Psoas muscle (tissue), 8 donors: ENCODE results near the gene KLHDC10. TPM values are rescaled to one million over a fixed set of nuclear protein-coding genes. Genes with fewer than 3 reads are reported as not detected.
"Not testable (repeated sequence)": the region's sequence is repeated elsewhere in the genome, so short reads cannot be mapped to it uniquely, and the experiment has no call there.

ENCODE experiments used
- ATAC-seq, 4 donors: fragments of 200-7000 bp; cut with Tn5 transposase; one replicate each; pipeline ENCODE4 v1.9.1; 2020; ENCODE audit warnings: moderate library complexity in 3 of 4, mild to moderate bottlenecking in 2 of 4
- DNase-seq, 2 donors: peaks; one replicate each; pipeline ENCODE4 v3.0.0-alpha.2; 2020
- H3K27ac ChIP-seq: fragments of 200-600 bp; one replicate; pipeline ENCODE4 v1.8.0; 2022
- H3K27me3 ChIP-seq, 3 donors: fragments of 200-600 bp in 1 of 3; one replicate each; pipeline versions ENCODE4 v1.6.1 to v1.8.0; 2013 to 2022; ENCODE audit warnings: low read length in 2 of 3, mild to moderate bottlenecking in 2 of 3, moderate library complexity in 1 of 3; ENCODE audit not compliant: insufficient read depth in 3 of 3
- H3K36me3 ChIP-seq, 2 donors: fragments of 200-600 bp in 1 of 2; one replicate each; pipeline versions ENCODE4 v1.6.1 to v1.8.0; 2013 to 2022; ENCODE audit warnings: low read depth in 1 of 2, mild to moderate bottlenecking in 1 of 2, moderate library complexity in 1 of 2; ENCODE audit not compliant: insufficient read depth in 1 of 2
- H3K4me1 ChIP-seq: fragments of 200-600 bp; one replicate; pipeline ENCODE4 v1.8.0; 2022
- H3K4me3 ChIP-seq: fragments of 200-600 bp; one replicate; pipeline ENCODE4 v1.8.0; 2022; ENCODE audit warnings: mild to moderate bottlenecking
- H3K9me3 ChIP-seq: fragments of 200-600 bp; one replicate; pipeline ENCODE4 v1.8.0; 2022
- WGBS, 3 donors: extraction: QIAGEN DNeasy Blood & Tissue Kit; methylation state at CpG; one replicate each; pipeline versions ENCODE4 v1.1.6 to v1.1.7; 2013; 5-methylcytosine and 5-hydroxymethylcytosine counted together
- intact Hi-C, 2 donors: fragments of 100-400 bp; cut with DNase I; formaldehyde crosslinking; loops; one replicate each; pipeline versions ENCODE4 v1.11.0 to v1.14.2; 2022
- polyA plus RNA-seq, 3 donors: library from polyadenylated mRNA; stranded (reverse); fragments of 200-250 nt; gene quantifications; one replicate each; pipeline ENCODE4 v1.2.3, GENCODE V29; 2013
- total RNA-seq, 4 donors: library from RNA; stranded (reverse); fragmentation: NEBNext Ultra II Directional in 2 of 4; extraction: Animal tissue kit (Norgen Biotek cat#: 25700) in 2 of 4; gene quantifications; one replicate each; pipeline versions ENCODE4 v1.2.1 to v1.2.4, GENCODE V29; 2021 to 2023
- TF ChIP-seq, protein P1 (sequence below): fragments of 200-600 bp; IDR thresholded peaks from one replicate; pipeline ENCODE4 v1.8.0; 2022; ENCODE audit warnings: antibody characterized with exemption
- donor health status: healthy with polysubstance abuse.
- donor health status: DM: no; HTN: no; CAD: no; lungs with moderate emphysema.
- donor health status: Bipolar disorder and iron deficiency.
- donor health status: healthy.
- donor health status: DM: yes; HTN: yes; CAD: no.
- donor health status: DM: no; HTN: no; CAD: no.
- donor health status: DM: no; HTN: no; CAD: no.
- donor health status: DM: yes; HTN: yes; CAD: no.

The KLHDC10 gene
- total and polyA plus RNA-seq, 7 donors, result 17.6 to 49.6 (median 33.8) TPM

GRCh38 chr7:130048906-130049305 lies 21.4 kb upstream of the KLHDC10 start:
- Histone ChIP-seq H3K27me3 (no peaks in the 10 kb centered on the region), H3K4me1 (peaks cover 16% of the 10 kb centered on the region), H3K36me3 (peaks cover 5 to 31% of the 10 kb centered on the region in 2 donors), H3K27ac (no peak overlapping the region), H3K4me3 (no peak overlapping the region), H3K9me3 (no peaks in the 10 kb centered on the region)
- intact Hi-C loops, result no loop called here
- no peak for DNase-seq
- WGBS, 3 donors, result 83 to 86% (median 84%) methylated on average over 4 of the region's 4 CpGs
- TF ChIP-seq, protein P1, sequence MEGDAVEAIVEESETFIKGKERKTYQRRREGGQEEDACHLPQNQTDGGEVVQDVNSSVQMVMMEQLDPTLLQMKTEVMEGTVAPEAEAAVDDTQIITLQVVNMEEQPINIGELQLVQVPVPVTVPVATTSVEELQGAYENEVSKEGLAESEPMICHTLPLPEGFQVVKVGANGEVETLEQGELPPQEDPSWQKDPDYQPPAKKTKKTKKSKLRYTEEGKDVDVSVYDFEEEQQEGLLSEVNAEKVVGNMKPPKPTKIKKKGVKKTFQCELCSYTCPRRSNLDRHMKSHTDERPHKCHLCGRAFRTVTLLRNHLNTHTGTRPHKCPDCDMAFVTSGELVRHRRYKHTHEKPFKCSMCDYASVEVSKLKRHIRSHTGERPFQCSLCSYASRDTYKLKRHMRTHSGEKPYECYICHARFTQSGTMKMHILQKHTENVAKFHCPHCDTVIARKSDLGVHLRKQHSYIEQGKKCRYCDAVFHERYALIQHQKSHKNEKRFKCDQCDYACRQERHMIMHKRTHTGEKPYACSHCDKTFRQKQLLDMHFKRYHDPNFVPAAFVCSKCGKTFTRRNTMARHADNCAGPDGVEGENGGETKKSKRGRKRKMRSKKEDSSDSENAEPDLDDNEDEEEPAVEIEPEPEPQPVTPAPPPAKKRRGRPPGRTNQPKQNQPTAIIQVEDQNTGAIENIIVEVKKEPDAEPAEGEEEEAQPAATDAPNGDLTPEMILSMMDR, result no peak
- ATAC-seq, result no peak

DNA sequence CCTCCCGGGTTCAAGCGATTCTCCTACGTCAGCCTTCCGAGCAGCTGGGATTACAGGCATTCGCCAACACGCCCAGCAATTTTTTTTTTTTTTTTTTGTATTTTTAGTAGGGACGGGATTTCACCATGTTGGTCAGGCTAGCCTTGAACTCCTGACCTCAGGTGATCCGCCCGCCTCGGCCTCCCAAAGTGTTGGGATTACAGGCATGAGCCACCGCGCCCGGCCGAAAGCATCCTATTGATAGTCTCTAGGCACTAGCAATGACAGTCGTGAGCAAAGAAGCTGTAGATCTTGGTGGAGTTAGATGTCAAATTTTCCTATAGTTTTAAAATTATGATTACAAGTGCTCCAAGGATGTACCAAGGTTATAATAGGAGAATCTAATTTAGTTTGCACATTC lies 18.1 kb upstream of the KLHDC10 start:
- H3K9me3 ChIP-seq, H3K27me3 ChIP-seq, ATAC-seq, H3K4me3 ChIP-seq, H3K36me3 ChIP-seq, DNase-seq, intact Hi-C loops, H3K27ac ChIP-seq: not testable (repeated sequence)
- H3K4me1 ChIP-seq, result peaks cover 16% of the 10 kb centered on the region
- 96 to 99% (median 97%) methylated on average over 11 to 15 of the region's 15 CpGs for WGBS, 3 donors

- intact Hi-C loops, H3K27me3 ChIP-seq, H3K4me3 ChIP-seq, H3K9me3 ChIP-seq, ATAC-seq, H3K27ac ChIP-seq, H3K36me3 ChIP-seq, H3K4me1 ChIP-seq, DNase-seq: not testable (repeated sequence)
- WGBS, 3 donors, result 95 to 97% (median 96%) methylated on average over 8 of the region's 8 CpGs
These were observed 15.1 kb upstream of the KLHDC10 start for GRCh38 chr7:130055198-130055597.

- TF ChIP-seq, protein P1, result no peak
- ATAC-seq, result no peak
These were observed 8.1 kb upstream of the KLHDC10 start for GRCh38 chr7:130062246-130062645.

DNA sequence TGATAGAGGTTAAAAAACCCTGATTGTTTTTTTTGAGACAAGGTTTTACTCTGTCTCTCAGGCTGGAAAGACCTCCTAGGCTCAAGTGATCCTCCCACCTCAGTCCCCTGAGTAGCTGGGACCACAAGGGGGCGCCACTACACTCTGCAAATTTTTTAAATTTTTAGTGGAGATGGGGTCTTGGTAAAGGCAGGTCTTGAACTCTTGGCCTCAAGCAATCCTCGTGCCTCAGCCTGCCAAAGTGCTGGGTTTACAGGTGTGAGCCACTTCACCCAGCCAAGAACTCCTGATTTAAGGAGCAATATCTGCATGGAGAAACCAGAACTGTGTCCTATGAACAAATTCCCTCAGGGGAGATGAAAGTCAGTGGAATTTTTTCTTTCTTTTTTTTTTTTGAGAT lies 7.3 kb upstream of the KLHDC10 start:
- no peak overlapping the region for H3K4me3 ChIP-seq
- H3K27ac ChIP-seq, result no peak overlapping the region
- H3K9me3 ChIP-seq, result no peaks in the 10 kb centered on the region
- no peaks in the 10 kb centered on the region for H3K27me3 ChIP-seq
- intact Hi-C loops, result no loop called here
- DNase-seq (peak in 1 of 2 donors; percentile 29), ATAC-seq (no peak)
- TF ChIP-seq, protein P1, result peak; percentile 39
- H3K4me1 ChIP-seq, result peaks cover 5% of the 10 kb centered on the region
- H3K36me3 ChIP-seq, result no peaks in the 10 kb centered on the region
- WGBS, 3 donors, result 7 to 12% (median 11%) methylated on average over 2 of the region's 2 CpGs

More at GRCh38 chr7:130062246-130062645, 8.1 kb upstream of the KLHDC10 start:
- Histone ChIP-seq H3K9me3 (no peaks in the 10 kb centered on the region), H3K27me3 (no peaks in the 10 kb centered on the region), H3K4me1 (peaks cover 5% of the 10 kb centered on the region), H3K36me3 (no peaks in the 10 kb centered on the region), H3K4me3 (no peak overlapping the region), H3K27ac (no peak overlapping the region)
- intact Hi-C loops, result no loop called here
- WGBS, 3 donors, result 74 to 89% (median 78%) methylated on average over 1 of the region's 1 CpG
- DNase-seq, result no peak

DNA sequence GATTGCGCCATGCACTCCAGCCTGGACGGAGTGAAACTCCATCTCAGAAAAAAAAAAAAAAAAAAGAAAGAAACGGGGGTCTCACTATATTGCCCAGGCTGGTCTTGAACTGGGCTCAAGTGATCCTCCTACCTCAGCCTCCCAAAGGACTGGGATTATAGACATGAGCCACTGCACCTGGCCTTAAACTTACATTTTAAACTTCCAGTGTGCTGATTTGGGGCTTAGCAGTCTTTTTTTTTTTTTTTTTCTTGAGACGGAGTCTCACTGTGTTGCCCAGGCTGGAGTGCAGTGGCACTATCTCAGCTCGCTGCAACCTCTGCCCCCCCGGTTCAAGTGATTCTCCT lies 5.8 kb upstream of the KLHDC10 start:
- intact Hi-C loops, H3K4me3 ChIP-seq, H3K27ac ChIP-seq, H3K36me3 ChIP-seq, H3K27me3 ChIP-seq, H3K4me1 ChIP-seq, H3K9me3 ChIP-seq, DNase-seq, ATAC-seq: not testable (repeated sequence)
- WGBS, 3 donors, result 83 to 95% (median 84%) methylated on average over 6 of the region's 6 CpGs
